Hepatocyte (in vitro differentiated cells): ENCODE measurements around the gene COX19.

Experiments
- EZH2 ChIP-seq: fragments of 200-600 bp; sonication (generic); IDR thresholded peaks from 2 replicates; pipeline ENCODE4 v1.6.1; 2016; ENCODE audit warnings: antibody characterized with exemption, mild to moderate bottlenecking, borderline replicate concordance
- TF ChIP-seq, protein P1 (sequence below): fragments of 200-600 bp; sonication (generic); IDR thresholded peaks from 2 replicates; pipeline ENCODE4 v1.5.1; 2016; ENCODE audit warnings: antibody characterized with exemption, mild to moderate bottlenecking; ENCODE audit not compliant: poor library complexity

DNA sequence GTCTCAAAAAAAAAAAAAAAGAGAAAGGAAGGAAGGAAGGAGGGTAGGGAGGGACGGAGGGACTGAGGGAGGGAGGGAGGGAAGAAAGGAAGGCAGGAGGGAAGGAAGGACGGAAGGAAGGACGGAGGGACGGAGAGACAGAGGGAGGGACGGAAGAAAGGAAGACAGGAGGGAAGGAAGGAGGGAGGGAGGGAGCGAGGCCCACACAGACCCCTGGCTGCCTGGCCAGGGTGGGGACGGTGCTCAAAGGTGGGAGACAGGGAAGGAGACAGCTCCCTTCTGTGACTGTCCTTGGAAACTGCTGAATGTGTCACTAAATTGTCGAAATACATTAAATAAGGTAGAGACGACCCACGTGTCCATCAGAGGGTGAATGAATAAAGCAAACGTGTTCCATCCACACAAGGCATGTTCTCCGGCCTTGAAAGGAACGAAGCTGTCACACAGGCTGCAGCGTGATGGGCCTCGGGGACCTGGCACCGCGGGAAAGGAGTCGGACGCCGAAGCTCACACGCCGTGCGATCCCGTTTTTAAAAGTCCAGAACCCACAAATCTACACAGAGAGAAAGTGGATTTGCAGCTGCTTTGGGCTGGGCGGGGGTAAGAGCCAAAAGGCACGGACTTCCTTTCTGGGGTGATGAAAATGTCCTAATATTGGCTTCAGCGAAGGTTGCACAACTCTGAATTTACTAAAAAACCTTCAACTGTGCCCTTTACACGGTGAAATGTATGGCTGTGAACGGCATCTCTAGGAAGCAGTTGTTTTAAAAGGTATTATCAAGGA lies 44.2 kb downstream of the COX19 start:
- TF ChIP-seq EZH2 = no peak
- TF ChIP-seq, protein P1, sequence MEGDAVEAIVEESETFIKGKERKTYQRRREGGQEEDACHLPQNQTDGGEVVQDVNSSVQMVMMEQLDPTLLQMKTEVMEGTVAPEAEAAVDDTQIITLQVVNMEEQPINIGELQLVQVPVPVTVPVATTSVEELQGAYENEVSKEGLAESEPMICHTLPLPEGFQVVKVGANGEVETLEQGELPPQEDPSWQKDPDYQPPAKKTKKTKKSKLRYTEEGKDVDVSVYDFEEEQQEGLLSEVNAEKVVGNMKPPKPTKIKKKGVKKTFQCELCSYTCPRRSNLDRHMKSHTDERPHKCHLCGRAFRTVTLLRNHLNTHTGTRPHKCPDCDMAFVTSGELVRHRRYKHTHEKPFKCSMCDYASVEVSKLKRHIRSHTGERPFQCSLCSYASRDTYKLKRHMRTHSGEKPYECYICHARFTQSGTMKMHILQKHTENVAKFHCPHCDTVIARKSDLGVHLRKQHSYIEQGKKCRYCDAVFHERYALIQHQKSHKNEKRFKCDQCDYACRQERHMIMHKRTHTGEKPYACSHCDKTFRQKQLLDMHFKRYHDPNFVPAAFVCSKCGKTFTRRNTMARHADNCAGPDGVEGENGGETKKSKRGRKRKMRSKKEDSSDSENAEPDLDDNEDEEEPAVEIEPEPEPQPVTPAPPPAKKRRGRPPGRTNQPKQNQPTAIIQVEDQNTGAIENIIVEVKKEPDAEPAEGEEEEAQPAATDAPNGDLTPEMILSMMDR = no peak
